ENCODE results near the gene OMP. TPM values are rescaled to one million over a fixed set of nuclear protein-coding genes. Genes with fewer than 3 reads are reported as not detected.

The OMP gene
- total RNA-seq, 4 donors from 2014 or later: 1.1 TPM; not detected in 3

- intact Hi-C loops (cut with DNase I): no loop called here
- TF ChIP-seq POLR2A (IDR thresholded peaks at IDR 0.05) (no peak), CTCF (IDR thresholded peaks at IDR 0.05) (peak in 5 of 6 experiments; percentile 22 to 41 (median 27))
- peaks cover 0 to 40% (median 0%) of the 10 kb centered on the region in 3 donors for H3K36me3 ChIP-seq
- no peak overlapping the region for H3K27ac ChIP-seq
- no peak for DNase-seq
- peaks cover 0 to 9% (median 6%) of the 10 kb centered on the region in 3 donors for H3K4me1 ChIP-seq
- WGBS, 2 donors: 60 to 70% methylated on average over 7 of the region's 8 CpGs
- no peaks in the 10 kb centered on the region for H3K9me3 ChIP-seq
- H3K27me3 ChIP-seq: no peaks in the 10 kb centered on the region
- no peak overlapping the region for H3K4me3 ChIP-seq
Measured at GRCh38 chr11:77113382-77114088, 10.9 kb downstream of the OMP start.

GRCh38 chr11:77114089-77114463 lies 11.4 kb downstream of the OMP start:
- TF ChIP-seq POLR2A (IDR thresholded peaks at IDR 0.05): no peak
- no peak for TF ChIP-seq CTCF (IDR thresholded peaks at IDR 0.05)
- intact Hi-C loops (cut with DNase I): no loop called here
- H3K27me3 ChIP-seq: no peaks in the 10 kb centered on the region
- peaks cover 0 to 45% (median 0%) of the 10 kb centered on the region in 3 donors for H3K36me3 ChIP-seq
- peaks cover 0 to 9% (median 6%) of the 10 kb centered on the region in 3 donors for H3K4me1 ChIP-seq
- 80 to 92% methylated on average over 3 to 5 of the region's 13 CpGs for WGBS, 2 donors
- DNase-seq: no peak
- H3K9me3 ChIP-seq: no peaks in the 10 kb centered on the region
- no peak overlapping the region for H3K27ac ChIP-seq
- no peak overlapping the region for H3K4me3 ChIP-seq

- Histone ChIP-seq H3K4me1 (no peaks in the 10 kb centered on the region), H3K27me3 (no peaks in the 10 kb centered on the region), H3K4me3 (no peak overlapping the region), H3K27ac (no peak overlapping the region), H3K36me3 (peaks cover 0 to 56% (median 0%) of the 10 kb centered on the region in 3 donors), H3K9me3 (no peaks in the 10 kb centered on the region)
- DNase-seq: no peak
- intact Hi-C loops (cut with DNase I): no loop called here
- 71 to 82% methylated on average over 1 to 2 of the region's 16 CpGs for WGBS, 2 donors
- TF ChIP-seq POLR2A (IDR thresholded peaks at IDR 0.05) (no peak), CTCF (IDR thresholded peaks at IDR 0.05) (peak in 1 of 6 experiments; percentile 26)
Measured at GRCh38 chr11:77115181-77115611, 12.6 kb downstream of the OMP start.

GRCh38 chr11:77115956-77116355 lies 13.3 kb downstream of the OMP start:
- H3K4me1 ChIP-seq: no peaks in the 10 kb centered on the region
- no peak overlapping the region for H3K4me3 ChIP-seq
- peaks cover 0 to 64% (median 0%) of the 10 kb centered on the region in 3 donors for H3K36me3 ChIP-seq
- no peak for DNase-seq
- no peaks in the 10 kb centered on the region for H3K9me3 ChIP-seq
- H3K27me3 ChIP-seq: no peaks in the 10 kb centered on the region
- intact Hi-C loops (cut with DNase I): no loop called here
- 86 to 88% methylated on average over 1 to 8 of the region's 15 CpGs for WGBS, 2 donors
- H3K27ac ChIP-seq: no peak overlapping the region
- TF ChIP-seq POLR2A (IDR thresholded peaks at IDR 0.05) (no peak), CTCF (IDR thresholded peaks at IDR 0.05) (no peak)

GRCh38 chr11:77117492-77117891 lies 14.9 kb downstream of the OMP start:
- TF ChIP-seq POLR2A (IDR thresholded peaks at IDR 0.05): no peak
- no peak for TF ChIP-seq CTCF (IDR thresholded peaks at IDR 0.05)
- 64 to 80% methylated on average over 7 of the region's 7 CpGs for WGBS, 2 donors
- H3K27me3 ChIP-seq: no peaks in the 10 kb centered on the region

More at GRCh38 chr11:77117492-77117891, 14.9 kb downstream of the OMP start:
- H3K27ac ChIP-seq: no peak overlapping the region
- intact Hi-C loops (cut with DNase I): no loop called here
- peaks cover 0 to 77% (median 0%) of the 10 kb centered on the region in 3 donors for H3K36me3 ChIP-seq
- no peaks in the 10 kb centered on the region for H3K9me3 ChIP-seq
- H3K4me3 ChIP-seq: no peak overlapping the region
- no peak for DNase-seq
- no peaks in the 10 kb centered on the region for H3K4me1 ChIP-seq

All from esophagus squamous epithelium (tissue), 5 donors.